ENCODE measurements around the gene TJP1. TPM values are rescaled to one million over a fixed set of nuclear protein-coding genes. Genes with fewer than 3 reads are reported as not detected.

The TJP1 gene
- polyA plus RNA-seq, result not detected

- Mint-ChIP-seq H3K27me3 (ENCODE audit: low read depth in 3 of 3) (peaks cover 10 to 36% (median 31%) of the 10 kb centered on the region in 3 donors), H3K4me3 (peak within 1 kb of the TSS; percentile 68 to 78 (median 74)), H3K36me3 (peaks cover 0 to 8% (median 3%) of the 10 kb centered on the region in 3 donors), H3K9me3 (peaks cover 6 to 43% (median 23%) of the 10 kb centered on the region in 6 donors), H3K4me1 (peaks cover 26 to 36% of the 10 kb centered on the region in 2 donors), H3K27ac (no peak within 1 kb of the TSS)
- no peak for DNase-seq
These were observed at the start of gene TJP1 for GRCh38 chr15:29822100-29822683. TSS of gene TJP1 (minus strand) at chr15:29822468. CDS start at chr15:29822028, 440 bp downstream.

DNA sequence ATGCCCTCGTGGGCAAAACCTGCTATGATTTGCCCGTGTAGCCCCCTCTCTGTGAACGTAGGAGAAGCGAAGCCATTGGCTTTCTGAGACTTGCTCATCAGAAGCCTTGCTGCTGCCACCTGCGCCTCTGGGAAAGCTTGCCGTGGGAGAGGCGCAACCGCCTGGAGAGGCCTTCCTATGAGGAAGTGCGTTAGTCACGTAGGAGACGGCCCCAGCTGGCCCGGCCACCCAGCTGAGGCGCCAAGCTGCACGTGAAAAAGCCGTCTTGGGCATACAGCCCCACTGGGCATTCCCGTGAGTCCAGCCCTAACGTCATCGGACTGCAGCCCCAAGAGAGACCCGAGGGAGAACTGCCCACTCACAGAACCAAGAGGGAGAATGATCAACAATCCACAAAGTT is 49.1 kb upstream of the TJP1 start:
- no peak for DNase-seq
- Mint-ChIP-seq H3K9me3 (peaks cover 0 to 3% (median 0%) of the 10 kb centered on the region in 6 donors), H3K36me3 (no peaks in the 10 kb centered on the region), H3K4me3 (no peak overlapping the region), H3K4me1 (no peaks in the 10 kb centered on the region), H3K27me3 (ENCODE audit: low read depth in 3 of 3) (peaks cover 0 to 3% (median 2%) of the 10 kb centered on the region in 3 donors), H3K27ac (no peak overlapping the region)

GRCh38 chr15:29870495-29871151 is 48.4 kb upstream of the TJP1 start:
- no peak overlapping the region for H3K4me3 Mint-ChIP-seq
- no peak for DNase-seq
- H3K27ac Mint-ChIP-seq, result no peak overlapping the region
- H3K36me3 Mint-ChIP-seq, result no peaks in the 10 kb centered on the region
- no peaks in the 10 kb centered on the region for H3K4me1 Mint-ChIP-seq
- H3K27me3 Mint-ChIP-seq (ENCODE audit: low read depth in 3 of 3), result peaks cover under 1 to 3% (median 2%) of the 10 kb centered on the region in 3 donors
- H3K9me3 Mint-ChIP-seq, result peaks cover 0 to 4% (median 0%) of the 10 kb centered on the region in 6 donors

GRCh38 chr15:29867241-29868000 is 45.2 kb upstream of the TJP1 start:
- Mint-ChIP-seq H3K4me3 (no peak overlapping the region), H3K9me3 (peaks cover 0 to 4% (median 0%) of the 10 kb centered on the region in 6 donors), H3K36me3 (no peaks in the 10 kb centered on the region), H3K27me3 (ENCODE audit: low read depth in 3 of 3) (peaks cover 2 to 5% (median 3%) of the 10 kb centered on the region in 3 donors), H3K27ac (no peak overlapping the region), H3K4me1 (no peaks in the 10 kb centered on the region)
- no peak for DNase-seq

GRCh38 chr15:29866337-29866736 is 44.1 kb upstream of the TJP1 start:
- Mint-ChIP-seq H3K4me1 (no peaks in the 10 kb centered on the region), H3K27me3 (ENCODE audit: low read depth in 3 of 3) (peaks cover 2 to 5% (median 2%) of the 10 kb centered on the region in 3 donors), H3K4me3 (no peak overlapping the region), H3K27ac (no peak overlapping the region), H3K36me3 (no peaks in the 10 kb centered on the region), H3K9me3 (peaks cover 0 to 3% (median 0%) of the 10 kb centered on the region in 6 donors)
- DNase-seq, result no peak

- Mint-ChIP-seq H3K27me3 (ENCODE audit: low read depth in 3 of 3) (peaks cover 2 to 5% (median 2%) of the 10 kb centered on the region in 3 donors), H3K27ac (no peak overlapping the region), H3K36me3 (no peaks in the 10 kb centered on the region), H3K9me3 (peaks cover 0 to 1% (median 0%) of the 10 kb centered on the region in 6 donors), H3K4me3 (no peak overlapping the region), H3K4me1 (no peaks in the 10 kb centered on the region)
- DNase-seq, result no peak
These were observed 42.2 kb upstream of the TJP1 start for GRCh38 chr15:29864501-29864900.

GRCh38 chr15:29863438-29863837 is 41.2 kb upstream of the TJP1 start:
- no peaks in the 10 kb centered on the region for H3K36me3 Mint-ChIP-seq
- no peak overlapping the region for H3K27ac Mint-ChIP-seq
- no peak overlapping the region for H3K4me3 Mint-ChIP-seq
- H3K9me3 Mint-ChIP-seq, result peaks cover 0 to 1% (median 0%) of the 10 kb centered on the region in 6 donors
- H3K4me1 Mint-ChIP-seq, result no peaks in the 10 kb centered on the region
- DNase-seq, result no peak
- H3K27me3 Mint-ChIP-seq (ENCODE audit: low read depth in 3 of 3), result peaks cover 2 to 8% (median 2%) of the 10 kb centered on the region in 3 donors

- no peak overlapping the region for H3K4me3 Mint-ChIP-seq
- peaks cover 0 to 1% (median 0%) of the 10 kb centered on the region in 6 donors for H3K9me3 Mint-ChIP-seq
These were observed 40.0 kb upstream of the TJP1 start for GRCh38 chr15:29862271-29862670.

GRCh38 chr15:29860872-29861271 is 38.6 kb upstream of the TJP1 start:
- H3K9me3 Mint-ChIP-seq, result no peaks in the 10 kb centered on the region
- no peak overlapping the region for H3K27ac Mint-ChIP-seq
- no peaks in the 10 kb centered on the region for H3K36me3 Mint-ChIP-seq
- no peak for DNase-seq
- peaks cover 2 to 8% (median 2%) of the 10 kb centered on the region in 3 donors for H3K27me3 Mint-ChIP-seq (ENCODE audit: low read depth in 3 of 3)
- no peaks in the 10 kb centered on the region for H3K4me1 Mint-ChIP-seq
- no peak overlapping the region for H3K4me3 Mint-ChIP-seq

More at GRCh38 chr15:29862271-29862670, 40.0 kb upstream of the TJP1 start:
- no peak for DNase-seq
- peaks cover 2 to 8% (median 2%) of the 10 kb centered on the region in 3 donors for H3K27me3 Mint-ChIP-seq (ENCODE audit: low read depth in 3 of 3)
- H3K4me1 Mint-ChIP-seq, result no peaks in the 10 kb centered on the region
- no peak overlapping the region for H3K27ac Mint-ChIP-seq
- H3K36me3 Mint-ChIP-seq, result no peaks in the 10 kb centered on the region

DNA sequence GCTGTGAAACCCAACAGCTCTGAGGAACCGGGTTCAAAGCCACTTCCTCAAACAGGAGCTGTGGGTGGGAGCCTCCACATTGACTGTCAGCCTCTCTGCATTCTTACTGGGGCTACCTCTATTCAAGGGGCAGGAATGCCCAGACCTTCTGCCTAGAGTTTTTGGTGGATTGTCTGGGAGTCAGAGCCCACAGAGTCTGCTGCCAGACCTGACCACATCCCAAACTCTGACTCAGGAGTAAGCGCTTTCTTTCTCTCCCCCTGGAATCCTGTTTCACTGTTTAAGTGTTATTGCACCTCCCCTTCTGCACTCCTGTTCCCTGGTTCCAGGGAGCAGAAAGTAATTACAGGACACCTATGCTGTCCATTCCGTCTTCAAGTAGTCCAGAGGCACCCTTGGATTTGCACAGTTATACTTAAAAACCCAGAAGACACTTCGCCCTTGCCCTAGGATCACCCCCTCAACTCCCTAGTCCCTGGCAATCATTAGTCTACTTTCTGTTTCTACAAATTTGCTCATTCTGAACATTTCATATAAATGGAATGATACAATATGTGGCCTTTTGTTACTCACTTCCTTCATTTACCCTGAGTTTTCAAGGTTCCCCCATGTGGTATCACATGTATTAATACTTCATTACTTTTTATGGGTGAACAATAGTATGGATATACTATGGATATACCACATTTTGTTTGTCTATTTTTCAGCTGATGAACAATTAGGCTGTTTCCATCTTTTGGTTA is 37.9 kb upstream of the TJP1 start:
- H3K4me1 Mint-ChIP-seq, result no peaks in the 10 kb centered on the region
- H3K27me3 Mint-ChIP-seq (ENCODE audit: low read depth in 3 of 3), result peaks cover 0 to 8% (median 2%) of the 10 kb centered on the region in 3 donors
- H3K27ac Mint-ChIP-seq, result no peak overlapping the region

DNA sequence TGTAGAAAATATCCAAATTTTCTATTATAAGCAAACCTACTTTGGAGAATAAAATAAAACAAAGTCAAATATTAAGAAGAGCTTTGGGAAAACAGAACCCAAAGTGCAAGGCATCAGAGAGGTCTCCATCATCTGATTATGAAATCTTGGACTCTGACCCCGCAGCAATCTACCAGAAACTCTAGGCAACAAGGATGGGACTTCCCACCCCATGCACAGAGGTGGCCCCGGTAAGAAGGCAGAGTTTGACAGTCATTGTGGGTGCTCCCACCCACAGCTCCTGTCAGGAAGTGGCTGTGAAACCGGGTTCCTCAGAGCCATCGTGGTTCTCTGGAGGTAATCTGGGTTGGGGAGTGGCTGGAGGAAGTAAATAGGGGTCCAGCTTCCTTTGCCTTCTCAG is 37.0 kb upstream of the TJP1 start:
- H3K4me3 Mint-ChIP-seq, result no peak overlapping the region
- DNase-seq, result no peak
- peaks cover 0 to 10% (median 2%) of the 10 kb centered on the region in 3 donors for H3K27me3 Mint-ChIP-seq (ENCODE audit: low read depth in 3 of 3)
- H3K27ac Mint-ChIP-seq, result no peak overlapping the region
- no peaks in the 10 kb centered on the region for H3K4me1 Mint-ChIP-seq
- no peaks in the 10 kb centered on the region for H3K36me3 Mint-ChIP-seq
- no peaks in the 10 kb centered on the region for H3K9me3 Mint-ChIP-seq

More for the DNA sequence above, 37.9 kb upstream of the TJP1 start:
- DNase-seq, result no peak
- Mint-ChIP-seq H3K9me3 (no peaks in the 10 kb centered on the region), H3K36me3 (no peaks in the 10 kb centered on the region), H3K4me3 (no peak overlapping the region)

GRCh38 chr15:29857221-29857789 is 35.0 kb upstream of the TJP1 start:
- Mint-ChIP-seq H3K27ac (no peak overlapping the region), H3K4me1 (no peaks in the 10 kb centered on the region), H3K36me3 (no peaks in the 10 kb centered on the region), H3K27me3 (ENCODE audit: low read depth in 3 of 3) (peaks cover 0 to 13% (median 0%) of the 10 kb centered on the region in 3 donors), H3K9me3 (no peaks in the 10 kb centered on the region), H3K4me3 (no peak overlapping the region)
- DNase-seq, result no peak

- Mint-ChIP-seq H3K4me3 (no peak overlapping the region), H3K4me1 (no peaks in the 10 kb centered on the region), H3K9me3 (no peaks in the 10 kb centered on the region), H3K36me3 (no peaks in the 10 kb centered on the region), H3K27ac (no peak overlapping the region), H3K27me3 (ENCODE audit: low read depth in 3 of 3) (peaks cover 0 to 9% (median 0%) of the 10 kb centered on the region in 3 donors)
- no peak for DNase-seq
These were observed 32.1 kb upstream of the TJP1 start for GRCh38 chr15:29854413-29854812.
